ENCODE results near the gene TTC21B.

TTC21B gene

DNA sequence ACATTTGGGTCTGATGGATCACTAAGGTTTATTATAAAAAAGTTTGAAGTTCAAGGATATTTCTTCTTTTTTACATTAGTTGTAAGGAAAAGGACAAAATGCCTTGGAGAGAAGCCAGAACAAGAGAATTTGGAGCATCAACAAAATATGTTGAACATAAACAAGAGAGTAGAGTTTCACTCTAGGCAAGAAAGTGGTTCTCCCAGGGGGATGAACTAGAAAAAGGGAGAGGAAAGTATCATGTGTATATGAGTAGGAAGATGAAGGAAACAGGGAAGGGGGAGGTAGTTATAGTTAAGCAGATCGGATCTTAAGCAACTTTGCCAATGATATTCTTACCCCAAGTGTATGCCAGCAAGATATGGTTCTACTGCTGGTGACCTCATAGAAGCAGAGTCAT, 95.7 kb downstream of the TTC21B start:
- TF ChIP-seq TAF1 (IDR thresholded peaks at IDR 0.05; ENCODE audit: low read depth, low read length) (no peak), SPI1 (IDR thresholded peaks at IDR 0.05; ENCODE audit: low read depth, low read length) (no peak), POU2F2 (IDR thresholded peaks at IDR 0.05; ENCODE audit: low read depth, low read length) (no peak), POLR2A (IDR thresholded peaks at IDR 0.05; ENCODE audit: low read depth, low read length) (no peak), PAX5 (IDR thresholded peaks at IDR 0.05; ENCODE audit: insufficient read depth, low read length, severe bottlenecking) (no peak), POLR2AphosphoS5 (IDR thresholded peaks at IDR 0.05; ENCODE audit: low read depth, low read length) (no peak)
- FAIRE-seq (no peak), DNase-seq (ENCODE audit: insufficient read length, low spot score) (no peak)

GRCh38 chr2:165852394-165852793, 101.2 kb downstream of the TTC21B start:
- DNase-seq (ENCODE audit: insufficient read length, low spot score) (no peak), FAIRE-seq (no peak)
- TF ChIP-seq SPI1 (IDR thresholded peaks at IDR 0.05; ENCODE audit: low read depth, low read length) = no peak
- no peak for TF ChIP-seq POU2F2 (IDR thresholded peaks at IDR 0.05; ENCODE audit: low read depth, low read length)
- no peak for TF ChIP-seq PAX5 (IDR thresholded peaks at IDR 0.05; ENCODE audit: insufficient read depth, low read length, severe bottlenecking)
- TF ChIP-seq POLR2AphosphoS5 (IDR thresholded peaks at IDR 0.05; ENCODE audit: low read depth, low read length) = no peak
- no peak for TF ChIP-seq TAF1 (IDR thresholded peaks at IDR 0.05; ENCODE audit: low read depth, low read length)
- no peak for TF ChIP-seq POLR2A (IDR thresholded peaks at IDR 0.05; ENCODE audit: low read depth, low read length)

GRCh38 chr2:165847001-165847400, 106.6 kb downstream of the TTC21B start:
- FAIRE-seq = no peak
- TF ChIP-seq TAF1 (IDR thresholded peaks at IDR 0.05; ENCODE audit: low read depth, low read length) = no peak
- no peak for TF ChIP-seq SPI1 (IDR thresholded peaks at IDR 0.05; ENCODE audit: low read depth, low read length)
- DNase-seq (ENCODE audit: insufficient read length, low spot score) = no peak

DNA sequence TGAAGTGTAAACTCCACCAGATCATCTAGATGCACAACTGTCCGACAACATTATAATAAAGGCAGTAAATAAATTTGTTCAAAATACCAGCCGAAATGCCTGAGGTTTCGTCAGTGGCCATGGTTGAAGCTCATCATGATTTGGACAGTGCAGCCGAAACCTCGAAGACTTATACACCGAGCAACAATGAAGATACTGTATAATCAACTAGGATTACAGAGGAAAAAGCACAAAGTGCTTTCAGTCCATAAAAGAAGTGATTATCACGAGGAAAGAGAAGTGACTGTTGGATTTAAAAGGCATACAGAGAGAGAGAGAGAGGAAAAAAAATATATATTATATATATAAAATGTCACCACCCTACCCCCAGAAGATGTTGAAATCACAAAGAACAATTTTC, 107.5 kb downstream of the TTC21B start:
- TF ChIP-seq PAX5 (IDR thresholded peaks at IDR 0.05; ENCODE audit: insufficient read depth, low read length, severe bottlenecking) = no peak
- no peak for TF ChIP-seq POU2F2 (IDR thresholded peaks at IDR 0.05; ENCODE audit: low read depth, low read length)
- no peak for TF ChIP-seq TAF1 (IDR thresholded peaks at IDR 0.05; ENCODE audit: low read depth, low read length)
- TF ChIP-seq SPI1 (IDR thresholded peaks at IDR 0.05; ENCODE audit: low read depth, low read length) = no peak
- TF ChIP-seq POLR2A (IDR thresholded peaks at IDR 0.05; ENCODE audit: low read depth, low read length) = no peak
- no peak for TF ChIP-seq POLR2AphosphoS5 (IDR thresholded peaks at IDR 0.05; ENCODE audit: low read depth, low read length)
- DNase-seq (ENCODE audit: insufficient read length, low spot score) (no peak), FAIRE-seq (no peak)

DNA sequence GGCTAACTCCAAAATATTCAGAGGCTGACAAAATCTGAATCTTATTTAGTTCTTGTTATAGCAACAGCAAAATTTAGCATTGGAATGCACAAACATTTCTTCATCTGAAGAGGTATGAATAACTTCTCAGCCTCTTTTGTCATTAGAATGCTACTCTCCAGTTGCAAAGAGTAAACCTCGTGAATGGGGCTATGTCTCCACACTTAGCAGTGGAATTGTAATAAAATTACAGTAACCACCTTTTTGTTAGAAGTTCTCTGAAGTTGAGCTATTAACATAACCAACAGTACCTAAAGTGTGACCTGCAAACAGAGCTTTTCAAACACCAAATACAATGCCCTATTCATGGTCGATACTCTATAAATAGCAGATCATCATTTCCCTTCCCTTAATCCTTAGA, 109.4 kb downstream of the TTC21B start:
- DNase-seq (ENCODE audit: insufficient read length, low spot score) (no peak), FAIRE-seq (no peak)
- no peak for TF ChIP-seq PAX5 (IDR thresholded peaks at IDR 0.05; ENCODE audit: insufficient read depth, low read length, severe bottlenecking)
- no peak for TF ChIP-seq POLR2A (IDR thresholded peaks at IDR 0.05; ENCODE audit: low read depth, low read length)
- TF ChIP-seq POU2F2 (IDR thresholded peaks at IDR 0.05; ENCODE audit: low read depth, low read length) = no peak
- no peak for TF ChIP-seq SPI1 (IDR thresholded peaks at IDR 0.05; ENCODE audit: low read depth, low read length)
- no peak for TF ChIP-seq TAF1 (IDR thresholded peaks at IDR 0.05; ENCODE audit: low read depth, low read length)
- no peak for TF ChIP-seq POLR2AphosphoS5 (IDR thresholded peaks at IDR 0.05; ENCODE audit: low read depth, low read length)

GRCh38 chr2:165843351-165843750, 110.2 kb downstream of the TTC21B start:
- TF ChIP-seq TAF1 (IDR thresholded peaks at IDR 0.05; ENCODE audit: low read depth, low read length) (no peak), SPI1 (IDR thresholded peaks at IDR 0.05; ENCODE audit: low read depth, low read length) (no peak), POLR2A (IDR thresholded peaks at IDR 0.05; ENCODE audit: low read depth, low read length) (no peak), POU2F2 (IDR thresholded peaks at IDR 0.05; ENCODE audit: low read depth, low read length) (no peak), PAX5 (IDR thresholded peaks at IDR 0.05; ENCODE audit: insufficient read depth, low read length, severe bottlenecking) (no peak)
- DNase-seq (ENCODE audit: insufficient read length, low spot score) (no peak), FAIRE-seq (no peak)

GRCh38 chr2:165840333-165840958, 113.1 kb downstream of the TTC21B start:
- TF ChIP-seq TAF1 (IDR thresholded peaks at IDR 0.05; ENCODE audit: low read depth, low read length) = no peak
- no peak for TF ChIP-seq POU2F2 (IDR thresholded peaks at IDR 0.05; ENCODE audit: low read depth, low read length)
- no peak for TF ChIP-seq POLR2A (IDR thresholded peaks at IDR 0.05; ENCODE audit: low read depth, low read length)
- TF ChIP-seq SPI1 (IDR thresholded peaks at IDR 0.05; ENCODE audit: low read depth, low read length) = no peak
- TF ChIP-seq PAX5 (IDR thresholded peaks at IDR 0.05; ENCODE audit: insufficient read depth, low read length, severe bottlenecking) = no peak
- no peak for TF ChIP-seq POLR2AphosphoS5 (IDR thresholded peaks at IDR 0.05; ENCODE audit: low read depth, low read length)
- FAIRE-seq = no peak
- no peak for DNase-seq (ENCODE audit: insufficient read length, low spot score)

GRCh38 chr2:165839610-165840009, 114.0 kb downstream of the TTC21B start:
- FAIRE-seq = no peak
- DNase-seq (ENCODE audit: insufficient read length, low spot score) = no peak
- TF ChIP-seq TAF1 (IDR thresholded peaks at IDR 0.05; ENCODE audit: low read depth, low read length) (no peak), POU2F2 (IDR thresholded peaks at IDR 0.05; ENCODE audit: low read depth, low read length) (no peak), POLR2A (IDR thresholded peaks at IDR 0.05; ENCODE audit: low read depth, low read length) (no peak)

DNA sequence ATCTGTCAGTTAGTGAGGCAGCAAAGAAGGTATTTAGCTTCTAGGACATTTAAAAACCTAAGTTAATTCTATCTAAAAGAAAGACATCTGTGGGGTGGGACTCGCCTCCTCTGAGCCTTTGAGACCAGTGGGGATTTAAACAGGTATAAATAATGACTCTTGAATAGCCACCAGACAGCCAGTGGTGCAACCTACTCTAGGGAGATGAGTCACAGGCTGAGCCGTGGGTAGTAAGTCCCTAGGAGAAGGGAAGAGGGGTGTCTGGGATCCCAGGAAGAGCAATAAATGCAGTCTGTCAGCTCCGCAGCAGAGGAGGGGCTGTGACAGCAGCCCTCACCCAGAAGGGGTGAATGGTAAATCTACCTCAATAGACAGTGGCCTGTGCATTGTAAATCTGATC, 116.5 kb downstream of the TTC21B start:
- TF ChIP-seq POU2F2 (IDR thresholded peaks at IDR 0.05; ENCODE audit: low read depth, low read length) (no peak), TAF1 (IDR thresholded peaks at IDR 0.05; ENCODE audit: low read depth, low read length) (no peak), POLR2AphosphoS5 (IDR thresholded peaks at IDR 0.05; ENCODE audit: low read depth, low read length) (no peak), SPI1 (IDR thresholded peaks at IDR 0.05; ENCODE audit: low read depth, low read length) (no peak), POLR2A (IDR thresholded peaks at IDR 0.05; ENCODE audit: low read depth, low read length) (no peak), PAX5 (IDR thresholded peaks at IDR 0.05; ENCODE audit: insufficient read depth, low read length, severe bottlenecking) (no peak)
- FAIRE-seq (no peak), DNase-seq (ENCODE audit: insufficient read length, low spot score) (no peak)

DNA sequence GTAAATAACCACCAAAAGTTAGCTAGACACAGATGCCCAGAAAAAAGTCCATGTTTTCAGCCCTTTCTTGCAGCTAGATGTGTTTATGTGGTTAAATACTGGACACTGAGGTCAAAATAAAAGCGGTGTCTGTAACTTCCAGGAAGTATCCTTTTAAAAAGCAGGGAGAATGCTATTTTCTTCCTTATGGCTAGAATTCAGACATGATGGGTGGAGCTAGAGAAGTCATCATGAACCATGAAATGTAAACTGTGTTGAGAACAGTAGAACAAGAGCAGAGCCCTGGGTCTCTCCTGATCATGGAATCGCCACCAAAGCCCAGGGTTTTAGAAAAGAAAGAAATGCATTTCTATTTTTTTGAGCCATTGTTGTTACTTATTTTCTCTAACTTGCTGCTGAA, 118.2 kb downstream of the TTC21B start:
- FAIRE-seq = no peak
- TF ChIP-seq SPI1 (IDR thresholded peaks at IDR 0.05; ENCODE audit: low read depth, low read length) (no peak), POLR2AphosphoS5 (IDR thresholded peaks at IDR 0.05; ENCODE audit: low read depth, low read length) (no peak), POU2F2 (IDR thresholded peaks at IDR 0.05; ENCODE audit: low read depth, low read length) (no peak), PAX5 (IDR thresholded peaks at IDR 0.05; ENCODE audit: insufficient read depth, low read length, severe bottlenecking) (no peak), POLR2A (IDR thresholded peaks at IDR 0.05; ENCODE audit: low read depth, low read length) (no peak), TAF1 (IDR thresholded peaks at IDR 0.05; ENCODE audit: low read depth, low read length) (no peak)

More for the DNA sequence above, 118.2 kb downstream of the TTC21B start:
- DNase-seq (ENCODE audit: insufficient read length, low spot score) = no peak

Data from GM12891 (cell line).